Endothelial cell of umbilical vein (primary cell): ENCODE data around the gene STAT4. TPM values are rescaled to one million over a fixed set of nuclear protein-coding genes. Genes with fewer than 3 reads are reported as not detected.

Source experiments
- BruUV-seq: library from RNA; stranded (reverse); fragments of 400-500 nt; replicated peaks from 2 replicates; lab custom pipeline; 2021; lab: Mats Ljungman, UMichigan
- CTCF ChIA-PET: fragments of 300-600, 350-600 bp; sonication (Branson Sonifier 250); formaldehyde crosslinking; loops from one replicate; lab custom pipeline; 2021; ENCODE audit warnings: antibody characterized with exemption, inconsistent platforms; lab: Charles Lee
- POLR2A ChIA-PET: fragments of 300-600, 350-600 bp; sonication (Branson Sonifier 250); formaldehyde crosslinking; loops from one replicate; lab custom pipeline; 2021; ENCODE audit warnings: antibody characterized with exemption, inconsistent platforms; lab: Charles Lee
- DNase-seq: peaks from one replicate; pipeline ENCODE4 v3.0.0-alpha.2; 2011; ENCODE audit warnings: low read depth, low spot score
- FAIRE-seq: peaks from 2 replicates; lab custom pipeline; 2011; peaks lifted over from hg19 to GRCh38; lab: Jason Lieb, UNC
- H2AFZ ChIP-seq: 2 replicates; pipeline ENCODE4 v1.6.0; 2012; ENCODE audit warnings: low read depth, low read length, control low read depth, inconsistent platforms
- H3K27ac ChIP-seq: 2 replicates; pipeline ENCODE4 v1.5.1; 2011; ENCODE audit warnings: low read depth, mild to moderate bottlenecking, control low read depth, low read length, moderate library complexity; ENCODE audit not compliant: insufficient read depth
- H3K27me3 ChIP-seq, 2 experiments: 2 replicates each; pipeline versions ENCODE4 v1.6.0 to v1.6.1; 2011; ENCODE audit warnings: low read length in 2 of 2, mixed read lengths in 1 of 2; ENCODE audit not compliant: control insufficient read depth in 2 of 2, insufficient read depth in 2 of 2
- H3K36me3 ChIP-seq, 2 experiments: 2 replicates in 1 of 2; 3 replicates in 1 of 2; pipeline ENCODE4 v1.5.1; 2011; ENCODE audit warnings: low read length in 2 of 2, mild to moderate bottlenecking in 1 of 2, moderate library complexity in 1 of 2; ENCODE audit not compliant: control insufficient read depth in 2 of 2, insufficient read depth in 2 of 2; ENCODE audit errors: extremely low read depth in 1 of 2
- H3K4me1 ChIP-seq: 3 replicates; pipeline ENCODE4 v1.5.1; 2011; ENCODE audit warnings: mild to moderate bottlenecking, low read length; ENCODE audit not compliant: control insufficient read depth, insufficient read depth; ENCODE audit errors: extremely low read depth
- H3K4me2 ChIP-seq: 2 replicates; pipeline ENCODE4 v1.6.1; 2011; ENCODE audit warnings: low read length, control low read depth, mixed read lengths; ENCODE audit not compliant: insufficient read depth
- H3K4me3 ChIP-seq, 3 experiments: fragments of 200-600 bp in 1 of 3; sonication (generic), shearing (Covaris generic) in 1 of 3; replicated peaks in 1 of 3; 2 replicates each; pipeline ENCODE4 v1.5.1; 2011 to 2016; ENCODE audit warnings: control low read depth in 3 of 3, low read length in 3 of 3, mild to moderate bottlenecking in 2 of 3, inconsistent platforms in 1 of 3, low read depth in 1 of 3, moderate library complexity in 1 of 3; ENCODE audit not compliant: insufficient read depth in 1 of 3
- H3K79me2 ChIP-seq: 2 replicates; pipeline ENCODE4 v1.6.0; 2012; ENCODE audit warnings: low read length, inconsistent platforms; ENCODE audit not compliant: control insufficient read depth, insufficient read depth
- H3K9ac ChIP-seq: replicated peaks from 2 replicates; pipeline ENCODE3; 2011; ENCODE audit warnings: low read length, control low read depth; ENCODE audit not compliant: insufficient read depth; ENCODE audit errors: extremely low read depth
- H3K9me1 ChIP-seq: replicated peaks from 3 replicates; pipeline ENCODE4 v1.6.0; 2011; ENCODE audit warnings: mild to moderate bottlenecking, low read length; ENCODE audit not compliant: control insufficient read depth, insufficient read depth; ENCODE audit errors: extremely low read depth
- H3K9me3 ChIP-seq: replicated peaks from 2 replicates; pipeline ENCODE4 v1.5.1; 2012; ENCODE audit warnings: low read length, inconsistent platforms; ENCODE audit not compliant: control insufficient read depth, insufficient read depth
- H4K20me1 ChIP-seq: replicated peaks from 2 replicates; pipeline ENCODE3; 2011; ENCODE audit warnings: mild to moderate bottlenecking, low read length; ENCODE audit not compliant: control insufficient read depth, insufficient read depth; ENCODE audit errors: extremely low read depth
- CTCF ChIP-seq, 2 donors: IDR thresholded peaks; 1 replicate in 1 of 2; 2 replicates in 1 of 2; pipeline ENCODE4 v1.5.1; 2011; ENCODE audit warnings: low read length in 2 of 2, mild to moderate bottlenecking in 2 of 2, moderate library complexity in 2 of 2, control low read depth in 1 of 2, inconsistent platforms in 1 of 2, low read depth in 1 of 2; ENCODE audit not compliant: insufficient read depth in 1 of 2; ENCODE audit errors: extremely low read depth in 1 of 2
- EZH2 ChIP-seq: IDR thresholded peaks from 2 replicates; pipeline ENCODE4 v1.6.1; 2012; ENCODE audit warnings: borderline replicate concordance, low read depth, mild to moderate bottlenecking, moderate library complexity, low read length, inconsistent platforms; ENCODE audit not compliant: severe bottlenecking
- FOS ChIP-seq: IDR thresholded peaks from 2 replicates; pipeline ENCODE4 v1.6.1; 2011; ENCODE audit warnings: mild to moderate bottlenecking, low read length, moderate library complexity, borderline replicate concordance; ENCODE audit not compliant: insufficient read depth
- GATA2 ChIP-seq: IDR thresholded peaks from 2 replicates; pipeline ENCODE4 v1.7.0; 2011; ENCODE audit warnings: low read depth, mild to moderate bottlenecking, moderate library complexity, mixed read lengths, low read length; ENCODE audit not compliant: insufficient read length, insufficient read depth
- JUN ChIP-seq: IDR thresholded peaks from 2 replicates; pipeline ENCODE4 v1.6.1; 2011; ENCODE audit warnings: borderline replicate concordance, low read depth; ENCODE audit not compliant: insufficient read length, insufficient read depth
- MAX ChIP-seq: IDR thresholded peaks from 2 replicates; pipeline ENCODE4 v1.6.1; 2011; ENCODE audit not compliant: insufficient read depth, insufficient read length
- MYC ChIP-seq: IDR thresholded peaks from one replicate; pipeline ENCODE4 v1.6.1; 2011; ENCODE audit warnings: mild to moderate bottlenecking, low read depth, low read length
- POLR2A ChIP-seq: IDR thresholded peaks from 2 replicates; pipeline ENCODE4 v1.6.1; 2012; ENCODE audit warnings: low read depth, mild to moderate bottlenecking, control low read depth, low read length
- POLR2AphosphoS5 ChIP-seq: IDR thresholded peaks from 2 replicates; pipeline ENCODE4 v1.6.1; 2012; ENCODE audit warnings: low read depth, mild to moderate bottlenecking, control low read depth, low read length, moderate library complexity; ENCODE audit not compliant: insufficient read depth
- dilution Hi-C: fragments of 300-500 bp; cut with MboI; formaldehyde crosslinking; loops from one replicate; pipeline ENCODE4 v1.15.0; 2019; ENCODE audit warnings: low sequenced_read_pairs; ENCODE audit not compliant: extremely low pct_ligation_motif_present
- intact Hi-C: fragments of 100-400 bp; cut with micrococcal nuclease; formaldehyde crosslinking; loops from one replicate; pipeline ENCODE4 v1.10.0; 2022
- polyA plus RNA-seq, 4 experiments: library from polyadenylated mRNA; depleted of rRNA in 3 of 4; stranded (reverse) in 3 of 4; unstranded in 1 of 4; fragments of >200 nt; gene quantifications; 2 replicates each; pipeline versions ENCODE4 v1.2.1 to v1.2.3, GENCODE V29; 2011 to 2012; ENCODE audit warnings: missing spikeins in 1 of 4
- total RNA-seq: library from RNA; stranded (reverse); gene quantifications from 2 replicates; pipeline ENCODE4 v1.2.3, GENCODE V29; 2021

STAT4 gene
- total and polyA plus RNA-seq, 2 donors (not counting 3 experiments of a cell fraction or from before 2014, with no cell fraction given) = 0.46 to 1.2 TPM

GRCh38 chr2:191180276-191180675 lies 29.5 kb upstream of the STAT4 start:
- no peaks in the 10 kb centered on the region for H3K4me1 ChIP-seq
- POLR2A ChIA-PET = no interaction called here
- no peak for DNase-seq
- H4K20me1 ChIP-seq = no peaks in the 10 kb centered on the region
- H3K4me3 ChIP-seq = no peak overlapping the region
- H3K9me1 ChIP-seq = no peaks in the 10 kb centered on the region
- no peak overlapping the region for H3K27ac ChIP-seq
- no peak for TF ChIP-seq MAX
- no peak for TF ChIP-seq POLR2AphosphoS5
- TF ChIP-seq JUN = no peak
- TF ChIP-seq MYC = no peak
- no peak for TF ChIP-seq GATA2
- no peak for TF ChIP-seq EZH2
- TF ChIP-seq CTCF (IDR thresholded peaks at IDR 0.05; ENCODE audit: extremely low read depth in 1 of 2, insufficient read depth in 1 of 2, low read depth in 1 of 2, low read length in 2 of 2) = no peak
- TF ChIP-seq FOS = no peak
- no peak for TF ChIP-seq POLR2A
- intact Hi-C loops = no loop called here
- dilution Hi-C loops = no loop called here
- no peak for FAIRE-seq
- CTCF ChIA-PET = no interaction called here
- BruUV-seq = no TSS peak
- H3K4me2 ChIP-seq = no peak overlapping the region
- H3K9me3 ChIP-seq = no peaks in the 10 kb centered on the region
- no peaks in the 10 kb centered on the region for H3K36me3 ChIP-seq
- no peaks in the 10 kb centered on the region for H3K79me2 ChIP-seq
- peaks cover 2 to 7% of the 10 kb centered on the region in 2 experiments for H3K27me3 ChIP-seq
- no peak overlapping the region for H3K9ac ChIP-seq
- H2AFZ ChIP-seq = no peak overlapping the region
